ENCODE measurements around the gene MCF2L. TPM values are rescaled to one million over a fixed set of nuclear protein-coding genes. Genes with fewer than 3 reads are reported as not detected.
"Not testable (repeated sequence)": the region's sequence is repeated elsewhere in the genome, so short reads cannot be mapped to it uniquely, and the experiment has no call there.

Gene MCF2L
- total and polyA plus RNA-seq, 12 donors, result 29.6 to 99.8 (median 45.3) TPM

DNA sequence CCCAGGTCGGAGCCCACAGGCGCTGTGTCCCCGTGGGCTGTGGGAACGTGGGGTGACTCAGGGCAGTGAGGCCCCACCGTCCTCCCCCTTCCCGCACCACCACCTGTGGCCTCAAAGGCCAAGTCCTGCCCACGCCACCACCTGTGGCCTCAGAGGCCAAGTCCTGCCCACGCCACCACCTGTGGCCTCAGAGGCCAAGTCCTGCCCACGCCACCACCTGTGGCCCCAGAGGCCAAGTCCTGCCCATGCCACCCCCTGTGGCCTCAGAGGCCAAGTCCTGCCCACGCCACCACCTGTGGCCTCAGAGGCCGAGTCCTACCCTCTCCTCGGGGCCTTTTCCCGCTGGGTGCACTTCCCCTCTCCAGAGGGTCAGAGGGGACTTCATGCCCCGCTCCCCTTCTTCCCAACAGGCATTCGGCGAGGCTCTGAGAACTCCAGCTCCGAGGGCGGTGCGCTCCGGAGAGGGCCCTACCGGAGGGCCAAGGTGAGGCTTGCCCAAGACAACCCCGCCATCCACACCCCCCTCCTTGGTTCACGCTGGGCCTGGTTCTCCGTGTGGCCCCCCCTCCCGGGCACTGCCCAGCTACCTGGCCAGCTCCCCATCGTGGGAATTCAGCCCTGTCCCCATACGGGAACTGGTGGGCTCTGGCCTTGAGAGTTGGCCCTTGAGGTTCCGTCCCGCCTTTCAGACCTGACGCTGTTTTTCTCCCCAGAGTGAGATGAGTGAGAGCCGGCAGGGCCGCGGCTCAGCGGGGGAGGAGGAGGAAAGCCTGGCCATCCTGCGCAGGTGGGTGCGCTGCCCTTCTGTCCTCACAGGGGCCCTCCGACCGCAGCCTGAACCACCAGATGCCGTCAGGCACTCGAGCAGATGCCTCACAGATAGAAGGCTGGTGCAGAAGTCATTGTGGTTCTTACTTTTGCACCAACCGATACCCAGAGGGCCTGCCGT lies 109.2 kb downstream of the MCF2L start:
- intact Hi-C loops (cut with DNase I), result no loop called here
- Histone ChIP-seq H3K4me1 (peaks cover 0 to 14% (median 0%) of the 10 kb centered on the region in 9 donors), H3K9me3 (no peaks in the 10 kb centered on the region), H3K27me3 (no peaks in the 10 kb centered on the region), H3K36me3 (peaks cover 0 to 93% (median 9%) of the 10 kb centered on the region in 9 donors), H3K27ac (no peak overlapping the region), H3K4me3 (no peak overlapping the region)
- whole genome bisulfite sequencing, 2 donors, result 94 to 95% methylated on average over 42 of the region's 42 CpGs
- DNase-seq (no peak), ATAC-seq (no peak)
- no peak for TF ChIP-seq CTCF (IDR thresholded peaks at IDR 0.05)

DNA sequence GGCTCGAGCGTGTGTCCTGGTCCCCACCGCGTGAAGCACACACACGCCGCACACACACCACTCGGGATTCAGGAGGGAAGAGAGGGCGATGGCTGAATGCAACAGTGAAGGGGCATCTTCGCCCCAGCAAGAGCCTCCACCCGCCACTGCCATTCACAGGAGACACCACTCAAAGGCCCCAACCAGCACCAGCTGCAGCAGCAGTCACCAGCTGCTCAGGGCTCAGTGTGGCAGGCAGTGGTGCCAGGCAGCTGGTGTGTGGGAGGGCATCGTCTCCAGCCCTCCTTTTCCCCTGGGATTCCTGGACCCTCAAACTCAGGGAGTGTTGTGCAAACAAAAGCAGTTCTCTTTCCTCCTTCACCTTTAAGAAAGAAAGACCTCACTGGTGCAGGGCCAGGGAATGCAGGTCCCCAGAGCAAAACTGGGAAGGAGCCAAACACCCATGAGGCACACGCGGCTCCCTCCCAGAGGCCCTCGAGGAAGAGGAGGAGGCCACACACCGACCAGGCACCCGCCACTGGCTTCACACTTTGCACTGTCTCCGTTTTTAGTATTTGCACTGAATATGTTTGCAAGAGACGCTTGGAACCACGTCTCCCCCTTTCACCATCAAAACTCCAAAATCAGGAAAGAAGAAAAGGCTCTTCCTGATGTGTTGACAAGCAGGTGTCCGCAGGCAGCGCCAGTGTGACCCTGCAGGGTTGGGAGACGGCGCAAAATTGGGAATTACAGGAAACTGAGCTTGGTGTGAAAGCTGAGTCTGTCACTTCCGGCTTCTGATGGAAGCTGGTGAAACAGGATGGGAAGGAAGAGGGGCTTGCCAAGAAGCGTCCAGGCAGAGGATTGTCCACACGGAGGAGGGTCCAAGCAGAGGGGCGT lies 110.1 kb downstream of the MCF2L start:
- intact Hi-C loops (cut with DNase I), result no loop called here
- no peak overlapping the region for H3K4me3 ChIP-seq
- H3K27ac ChIP-seq, result no peak overlapping the region
- ATAC-seq (no peak), DNase-seq (no peak)
- no peaks in the 10 kb centered on the region for H3K27me3 ChIP-seq
- peaks cover 0 to 22% (median 0%) of the 10 kb centered on the region in 9 donors for H3K4me1 ChIP-seq
- WGBS, 2 donors, result 64% methylated on average over 27 of the region's 27 CpGs
- TF ChIP-seq CTCF (IDR thresholded peaks at IDR 0.05), result no peak
- no peaks in the 10 kb centered on the region for H3K9me3 ChIP-seq
- peaks cover 0 to 92% (median 9%) of the 10 kb centered on the region in 9 donors for H3K36me3 ChIP-seq

- H3K27me3 ChIP-seq; DNase-seq; ATAC-seq; H3K9me3 ChIP-seq; H3K27ac ChIP-seq; intact Hi-C loops (cut with DNase I); H3K4me3 ChIP-seq: not testable (repeated sequence)
- H3K4me1 ChIP-seq, result peaks cover 0 to 22% (median 0%) of the 10 kb centered on the region in 9 donors
- 57 to 62% methylated on average over 6 to 8 of the region's 9 CpGs for WGBS, 2 donors
- peaks cover 0 to 91% (median 9%) of the 10 kb centered on the region in 9 donors for H3K36me3 ChIP-seq
Observed at GRCh38 chr13:113079781-113080080, 110.7 kb downstream of the MCF2L start.

GRCh38 chr13:113080361-113080831 lies 111.4 kb downstream of the MCF2L start:
- H3K27me3 ChIP-seq, result no peaks in the 10 kb centered on the region
- H3K4me1 ChIP-seq, result peaks cover 0 to 22% (median 0%) of the 10 kb centered on the region in 9 donors
- peaks cover 0 to 91% (median 9%) of the 10 kb centered on the region in 9 donors for H3K36me3 ChIP-seq
- no peaks in the 10 kb centered on the region for H3K9me3 ChIP-seq
- ATAC-seq (no peak), DNase-seq (no peak)
- no peak overlapping the region for H3K4me3 ChIP-seq
- 86 to 87% methylated on average over 18 of the region's 18 CpGs for WGBS, 2 donors
- no peak for TF ChIP-seq CTCF (IDR thresholded peaks at IDR 0.05)
- intact Hi-C loops (cut with DNase I), result no loop called here
- H3K27ac ChIP-seq, result no peak overlapping the region
